Measurements from ENCODE around the gene FERMT1. TPM values are rescaled to one million over a fixed set of nuclear protein-coding genes. Genes with fewer than 3 reads are reported as not detected.

Gene FERMT1
- total RNA-seq, 1 donor from 2014 or later, result 1.3 TPM

- Histone ChIP-seq H3K4me1 (no peaks in the 10 kb centered on the region), H3K9ac (no peak overlapping the region), H2AFZ (replicated peaks) (no peak overlapping the region), H4K20me1 (ENCODE audit: low read depth) (no peaks in the 10 kb centered on the region), H3K9me3 (ENCODE audit: low read depth) (no peaks in the 10 kb centered on the region), H3F3A (ENCODE audit: low read depth) (no peaks in the 10 kb centered on the region), H3K27me3 (no peaks in the 10 kb centered on the region), H3K79me2 (ENCODE audit: low read depth) (no peaks in the 10 kb centered on the region), H3K27ac (no peak overlapping the region), H3K4me3 (no peak overlapping the region), H3K4me2 (no peak overlapping the region), H3K36me3 (no peaks in the 10 kb centered on the region)
- Mint-ChIP-seq H3K27me3 (ENCODE audit: insufficient read depth, low read depth) (peaks cover 3% of the 10 kb centered on the region), H3K27ac (no peak overlapping the region), H3K36me3 (no peaks in the 10 kb centered on the region), H3K9me3 (peaks cover 2% of the 10 kb centered on the region), H3K4me1 (no peaks in the 10 kb centered on the region), H3K4me3 (no peak overlapping the region)
- TF ChIP-seq EZH2 (IDR thresholded peaks at IDR 0.05) (no peak), EZH2phosphoT487 (IDR thresholded peaks at IDR 0.05) (no peak), CTCF (IDR thresholded peaks at IDR 0.05) (no peak)
- no peak for DNase-seq (ENCODE audit: low spot score)
Measured at GRCh38 chr20:6086868-6087267, 36.0 kb downstream of the FERMT1 start.

GRCh38 chr20:6083926-6084325, 38.9 kb downstream of the FERMT1 start:
- Histone ChIP-seq H3F3A (ENCODE audit: low read depth) (no peaks in the 10 kb centered on the region), H2AFZ (replicated peaks) (no peak overlapping the region), H3K9me3 (ENCODE audit: low read depth) (no peaks in the 10 kb centered on the region), H3K4me2 (no peak overlapping the region), H3K27ac (no peak overlapping the region), H3K4me1 (no peaks in the 10 kb centered on the region), H3K36me3 (no peaks in the 10 kb centered on the region), H3K9ac (no peak overlapping the region), H4K20me1 (ENCODE audit: low read depth) (no peaks in the 10 kb centered on the region), H3K79me2 (ENCODE audit: low read depth) (no peaks in the 10 kb centered on the region), H3K4me3 (no peak overlapping the region), H3K27me3 (no peaks in the 10 kb centered on the region)
- DNase-seq (ENCODE audit: low spot score), result no peak
- TF ChIP-seq EZH2phosphoT487 (IDR thresholded peaks at IDR 0.05) (no peak), CTCF (IDR thresholded peaks at IDR 0.05) (no peak), EZH2 (IDR thresholded peaks at IDR 0.05) (no peak)
- H3K4me3 Mint-ChIP-seq, result no peak overlapping the region
- peaks cover 2% of the 10 kb centered on the region for H3K9me3 Mint-ChIP-seq
- H3K36me3 Mint-ChIP-seq, result no peaks in the 10 kb centered on the region
- no peaks in the 10 kb centered on the region for H3K4me1 Mint-ChIP-seq
- H3K27ac Mint-ChIP-seq, result no peak overlapping the region
- H3K27me3 Mint-ChIP-seq (ENCODE audit: insufficient read depth, low read depth), result peaks cover 3% of the 10 kb centered on the region

- Histone ChIP-seq H3K79me2 (ENCODE audit: low read depth) (no peaks in the 10 kb centered on the region), H3K4me1 (no peaks in the 10 kb centered on the region), H2AFZ (replicated peaks) (no peak overlapping the region), H3K9me3 (ENCODE audit: low read depth) (no peaks in the 10 kb centered on the region), H3K4me2 (no peak overlapping the region), H3K27ac (no peak overlapping the region), H3K9ac (no peak overlapping the region), H3K4me3 (no peak overlapping the region), H3K36me3 (no peaks in the 10 kb centered on the region), H4K20me1 (ENCODE audit: low read depth) (no peaks in the 10 kb centered on the region), H3K27me3 (no peaks in the 10 kb centered on the region), H3F3A (ENCODE audit: low read depth) (no peaks in the 10 kb centered on the region)
- Mint-ChIP-seq H3K27ac (no peak overlapping the region), H3K4me3 (no peak overlapping the region), H3K4me1 (no peaks in the 10 kb centered on the region), H3K9me3 (peaks cover 1% of the 10 kb centered on the region), H3K27me3 (ENCODE audit: insufficient read depth, low read depth) (no peaks in the 10 kb centered on the region), H3K36me3 (no peaks in the 10 kb centered on the region)
- TF ChIP-seq EZH2 (IDR thresholded peaks at IDR 0.05) (no peak), CTCF (IDR thresholded peaks at IDR 0.05) (no peak), EZH2phosphoT487 (IDR thresholded peaks at IDR 0.05) (no peak)
- DNase-seq (ENCODE audit: low spot score), result no peak
Measured at GRCh38 chr20:6081236-6081635, 41.6 kb downstream of the FERMT1 start.

All from neural progenitor cell (in vitro differentiated cells).